ENCODE results near the gene PTPRF.

Gene PTPRF

DNA sequence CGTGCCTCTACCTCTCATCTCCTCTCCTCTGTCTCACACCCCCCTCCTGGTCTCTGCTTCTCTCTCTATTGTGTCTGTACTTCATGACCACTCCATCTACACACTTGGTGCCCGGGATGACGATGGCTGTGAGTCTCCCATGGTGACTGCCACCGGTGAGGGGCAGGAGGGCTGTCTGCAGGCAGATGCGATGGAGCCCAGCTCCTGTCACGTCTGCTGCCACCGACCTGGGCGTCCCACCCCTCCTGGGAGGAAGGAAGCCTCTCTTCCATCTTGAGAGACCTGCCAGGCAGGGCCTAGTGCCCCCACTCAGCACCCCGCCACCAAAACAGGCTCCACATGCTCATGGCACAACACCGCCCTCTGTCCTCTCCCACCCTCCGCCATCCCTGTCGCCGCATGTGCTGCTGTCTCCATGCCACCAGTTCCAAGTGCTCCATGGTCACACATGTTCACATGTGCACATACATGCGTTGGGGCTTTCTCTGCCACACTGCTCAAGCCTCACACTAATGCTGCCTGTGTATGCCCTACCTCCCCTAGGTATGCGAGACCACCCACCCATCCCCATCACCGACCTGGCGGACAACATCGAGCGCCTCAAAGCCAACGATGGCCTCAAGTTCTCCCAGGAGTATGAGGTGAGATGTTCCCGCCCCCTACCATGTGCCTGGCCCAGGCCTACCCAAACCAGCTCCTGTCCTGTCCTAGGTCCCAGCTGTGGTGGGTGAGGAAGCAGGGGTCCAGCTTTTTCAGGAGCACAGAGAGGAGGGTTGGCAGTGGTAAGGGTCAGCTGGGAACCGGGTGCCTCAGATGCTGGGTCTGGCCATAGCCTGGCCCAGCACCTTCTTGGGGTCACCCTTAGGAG is 82.6 kb downstream of the PTPRF start:
- TF ChIP-seq, protein P1, sequence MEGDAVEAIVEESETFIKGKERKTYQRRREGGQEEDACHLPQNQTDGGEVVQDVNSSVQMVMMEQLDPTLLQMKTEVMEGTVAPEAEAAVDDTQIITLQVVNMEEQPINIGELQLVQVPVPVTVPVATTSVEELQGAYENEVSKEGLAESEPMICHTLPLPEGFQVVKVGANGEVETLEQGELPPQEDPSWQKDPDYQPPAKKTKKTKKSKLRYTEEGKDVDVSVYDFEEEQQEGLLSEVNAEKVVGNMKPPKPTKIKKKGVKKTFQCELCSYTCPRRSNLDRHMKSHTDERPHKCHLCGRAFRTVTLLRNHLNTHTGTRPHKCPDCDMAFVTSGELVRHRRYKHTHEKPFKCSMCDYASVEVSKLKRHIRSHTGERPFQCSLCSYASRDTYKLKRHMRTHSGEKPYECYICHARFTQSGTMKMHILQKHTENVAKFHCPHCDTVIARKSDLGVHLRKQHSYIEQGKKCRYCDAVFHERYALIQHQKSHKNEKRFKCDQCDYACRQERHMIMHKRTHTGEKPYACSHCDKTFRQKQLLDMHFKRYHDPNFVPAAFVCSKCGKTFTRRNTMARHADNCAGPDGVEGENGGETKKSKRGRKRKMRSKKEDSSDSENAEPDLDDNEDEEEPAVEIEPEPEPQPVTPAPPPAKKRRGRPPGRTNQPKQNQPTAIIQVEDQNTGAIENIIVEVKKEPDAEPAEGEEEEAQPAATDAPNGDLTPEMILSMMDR (conservative IDR thresholded peaks at IDR 0.05): no peak
- no peak overlapping the region for H3K27ac ChIP-seq

DNA sequence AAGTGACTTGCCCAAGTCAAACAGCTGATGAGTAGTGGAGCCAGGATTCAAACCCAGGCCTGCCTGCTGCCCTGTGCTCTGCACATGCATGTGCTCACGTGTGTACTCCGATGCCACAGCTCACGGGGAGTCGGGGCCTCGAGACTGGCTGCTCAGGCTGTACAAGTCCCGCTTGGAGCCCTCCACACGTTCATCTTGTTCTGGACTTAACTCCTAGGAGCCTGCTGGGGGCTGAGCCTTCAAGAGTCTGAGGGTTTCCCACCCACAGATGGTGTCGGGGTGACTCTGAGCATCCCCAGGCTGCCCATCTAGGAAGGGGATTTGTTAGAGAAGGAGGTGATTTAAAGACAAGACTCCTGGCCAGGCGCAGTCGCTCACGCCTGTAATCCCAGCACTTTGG is 83.5 kb downstream of the PTPRF start:
- H3K27ac ChIP-seq: no peak overlapping the region
- TF ChIP-seq, protein P1 (conservative IDR thresholded peaks at IDR 0.05): no peak

DNA sequence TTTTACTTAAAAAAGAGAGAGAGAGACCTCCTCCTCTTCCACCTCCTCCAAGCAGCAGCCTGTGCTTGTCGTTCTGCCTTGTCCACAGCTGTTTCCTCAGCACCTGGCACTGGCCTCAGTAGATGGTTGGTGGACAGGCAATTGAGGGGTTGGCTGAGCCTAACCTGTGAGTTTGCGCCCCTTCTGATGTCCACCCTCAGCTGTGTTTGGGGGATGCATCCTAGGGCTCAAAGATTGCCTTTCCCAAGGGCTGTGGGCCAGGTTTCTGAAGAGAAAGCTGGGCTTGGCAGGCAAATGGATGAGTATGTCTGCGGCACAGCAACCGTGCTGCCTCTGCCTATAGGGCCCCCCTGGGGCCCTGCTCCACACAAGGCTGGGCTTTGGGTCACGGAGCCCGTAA is 84.2 kb downstream of the PTPRF start:
- H3K27ac ChIP-seq: no peak overlapping the region
- TF ChIP-seq, protein P1 (conservative IDR thresholded peaks at IDR 0.05): no peak

DNA sequence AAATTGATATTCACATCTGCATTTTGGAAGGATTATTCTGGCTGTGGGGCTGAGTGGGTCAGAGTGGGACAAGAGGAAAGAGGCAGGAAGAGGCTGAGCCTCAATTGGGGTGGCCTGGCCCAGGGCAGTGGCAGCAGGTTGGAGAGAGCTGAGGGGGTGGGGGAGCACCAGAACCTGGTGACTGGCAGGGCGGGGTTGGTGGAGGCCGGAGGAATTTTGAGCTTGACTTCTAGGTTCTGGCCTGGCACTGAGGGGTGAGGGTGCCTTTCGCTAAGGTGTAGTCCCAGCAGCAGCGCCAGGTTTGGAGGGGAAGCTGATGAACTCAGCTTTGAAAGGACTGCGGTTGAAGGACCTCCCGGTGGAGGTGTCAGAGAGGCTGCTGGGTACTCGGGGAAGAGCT is 85.7 kb downstream of the PTPRF start:
- H3K27ac ChIP-seq: no peak overlapping the region
- TF ChIP-seq, protein P1 (conservative IDR thresholded peaks at IDR 0.05): no peak

DNA sequence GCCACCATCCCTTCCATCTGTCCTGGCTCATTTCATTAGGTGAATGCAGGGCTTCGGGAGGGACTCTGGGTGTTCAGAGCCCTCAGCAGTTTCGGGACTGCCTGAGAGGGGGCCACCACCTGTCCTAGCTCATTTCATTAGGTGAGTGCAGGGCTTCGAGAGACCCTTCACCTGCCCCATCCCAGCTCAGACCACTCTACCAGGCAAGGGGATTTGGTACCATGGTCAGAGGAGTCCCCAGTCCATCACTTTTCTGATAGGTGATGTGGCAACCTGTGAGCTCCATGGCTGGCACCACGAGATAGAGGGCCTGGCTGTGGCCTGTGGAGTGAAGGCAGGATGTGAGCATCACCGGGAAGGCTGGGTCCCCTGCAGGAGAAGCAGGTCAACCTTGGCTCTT is 86.3 kb downstream of the PTPRF start:
- H3K27ac ChIP-seq: no peak overlapping the region
- TF ChIP-seq, protein P1 (conservative IDR thresholded peaks at IDR 0.05): no peak

DNA sequence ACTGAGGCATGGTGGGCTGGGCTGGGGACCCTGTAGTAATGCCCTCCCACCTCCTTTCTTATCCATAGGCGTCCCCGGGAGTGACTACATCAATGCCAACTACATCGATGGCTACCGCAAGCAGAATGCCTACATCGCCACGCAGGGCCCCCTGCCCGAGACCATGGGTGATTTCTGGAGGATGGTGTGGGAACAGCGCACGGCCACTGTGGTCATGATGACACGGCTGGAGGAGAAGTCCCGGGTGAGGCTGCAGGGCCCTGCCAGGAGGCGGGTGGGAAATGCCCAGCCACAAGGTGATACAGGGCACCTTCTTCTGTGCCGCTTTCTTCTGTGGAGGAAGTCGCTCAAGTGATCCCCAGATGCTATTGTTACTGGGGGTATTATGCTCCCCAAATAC is 87.0 kb downstream of the PTPRF start:
- no peak overlapping the region for H3K27ac ChIP-seq
- TF ChIP-seq, protein P1 (conservative IDR thresholded peaks at IDR 0.05): no peak

DNA sequence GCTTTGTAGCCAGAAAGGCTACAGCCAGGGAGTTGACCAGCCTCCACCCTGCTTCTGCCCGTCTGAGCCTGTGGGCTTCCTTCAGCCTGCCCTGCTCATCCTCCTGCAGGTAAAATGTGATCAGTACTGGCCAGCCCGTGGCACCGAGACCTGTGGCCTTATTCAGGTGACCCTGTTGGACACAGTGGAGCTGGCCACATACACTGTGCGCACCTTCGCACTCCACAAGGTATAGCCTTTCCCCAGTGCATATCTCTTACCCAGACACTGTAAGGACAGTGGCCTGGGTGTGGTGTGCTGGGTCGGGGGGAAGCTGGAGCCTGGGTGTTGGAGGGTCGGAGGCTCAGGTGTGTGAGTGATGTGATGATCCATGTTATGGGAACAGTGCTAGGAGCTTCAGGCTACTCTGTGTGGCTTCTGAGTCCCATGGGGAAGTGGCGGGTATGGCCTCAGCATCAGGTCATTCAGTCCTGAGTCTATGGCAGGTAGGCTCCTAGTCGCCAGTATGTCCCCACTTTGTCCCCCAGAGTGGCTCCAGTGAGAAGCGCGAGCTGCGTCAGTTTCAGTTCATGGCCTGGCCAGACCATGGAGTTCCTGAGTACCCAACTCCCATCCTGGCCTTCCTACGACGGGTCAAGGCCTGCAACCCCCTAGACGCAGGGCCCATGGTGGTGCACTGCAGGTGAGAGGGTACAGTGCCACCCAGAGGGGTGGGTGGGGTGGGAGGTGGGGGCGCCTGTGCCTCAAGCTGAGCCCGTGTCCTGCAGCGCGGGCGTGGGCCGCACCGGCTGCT is 88.0 kb downstream of the PTPRF start:
- no peak overlapping the region for H3K27ac ChIP-seq
- TF ChIP-seq, protein P1 (conservative IDR thresholded peaks at IDR 0.05): no peak

Measured in VCaP (cell line).